GM12873 (cell line): ENCODE measurements around the gene C1QTNF1.

ENCODE experiments used
- TF ChIP-seq, protein P1 (sequence below): IDR thresholded peaks from 2 replicates; pipeline ENCODE4 v1.5.1; 2012; ENCODE audit warnings: low read depth, mild to moderate bottlenecking, moderate library complexity, low read length, control low read depth; ENCODE audit not compliant: insufficient read depth; ENCODE audit errors: missing control alignments

The C1QTNF1 gene

DNA sequence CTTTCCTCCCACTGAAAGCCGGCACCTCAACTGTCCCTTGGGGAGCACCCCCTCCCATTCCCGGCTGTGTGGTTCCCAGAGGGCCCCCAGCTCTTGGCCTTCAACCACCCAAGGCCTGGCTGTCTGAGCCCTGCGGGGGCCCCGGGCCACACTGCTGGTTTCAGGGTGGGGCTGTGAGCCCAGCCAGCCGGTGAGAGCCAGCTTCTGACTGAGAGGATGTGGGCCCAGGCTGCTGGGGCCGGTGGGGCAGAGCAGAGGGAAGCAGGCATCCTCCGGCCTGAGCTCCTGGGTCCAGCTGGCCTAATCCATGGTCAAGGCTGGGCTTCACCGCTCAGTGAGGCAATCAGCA, 43.4 kb upstream of the C1QTNF1 start:
- TF ChIP-seq, protein P1, sequence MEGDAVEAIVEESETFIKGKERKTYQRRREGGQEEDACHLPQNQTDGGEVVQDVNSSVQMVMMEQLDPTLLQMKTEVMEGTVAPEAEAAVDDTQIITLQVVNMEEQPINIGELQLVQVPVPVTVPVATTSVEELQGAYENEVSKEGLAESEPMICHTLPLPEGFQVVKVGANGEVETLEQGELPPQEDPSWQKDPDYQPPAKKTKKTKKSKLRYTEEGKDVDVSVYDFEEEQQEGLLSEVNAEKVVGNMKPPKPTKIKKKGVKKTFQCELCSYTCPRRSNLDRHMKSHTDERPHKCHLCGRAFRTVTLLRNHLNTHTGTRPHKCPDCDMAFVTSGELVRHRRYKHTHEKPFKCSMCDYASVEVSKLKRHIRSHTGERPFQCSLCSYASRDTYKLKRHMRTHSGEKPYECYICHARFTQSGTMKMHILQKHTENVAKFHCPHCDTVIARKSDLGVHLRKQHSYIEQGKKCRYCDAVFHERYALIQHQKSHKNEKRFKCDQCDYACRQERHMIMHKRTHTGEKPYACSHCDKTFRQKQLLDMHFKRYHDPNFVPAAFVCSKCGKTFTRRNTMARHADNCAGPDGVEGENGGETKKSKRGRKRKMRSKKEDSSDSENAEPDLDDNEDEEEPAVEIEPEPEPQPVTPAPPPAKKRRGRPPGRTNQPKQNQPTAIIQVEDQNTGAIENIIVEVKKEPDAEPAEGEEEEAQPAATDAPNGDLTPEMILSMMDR, result no peak

DNA sequence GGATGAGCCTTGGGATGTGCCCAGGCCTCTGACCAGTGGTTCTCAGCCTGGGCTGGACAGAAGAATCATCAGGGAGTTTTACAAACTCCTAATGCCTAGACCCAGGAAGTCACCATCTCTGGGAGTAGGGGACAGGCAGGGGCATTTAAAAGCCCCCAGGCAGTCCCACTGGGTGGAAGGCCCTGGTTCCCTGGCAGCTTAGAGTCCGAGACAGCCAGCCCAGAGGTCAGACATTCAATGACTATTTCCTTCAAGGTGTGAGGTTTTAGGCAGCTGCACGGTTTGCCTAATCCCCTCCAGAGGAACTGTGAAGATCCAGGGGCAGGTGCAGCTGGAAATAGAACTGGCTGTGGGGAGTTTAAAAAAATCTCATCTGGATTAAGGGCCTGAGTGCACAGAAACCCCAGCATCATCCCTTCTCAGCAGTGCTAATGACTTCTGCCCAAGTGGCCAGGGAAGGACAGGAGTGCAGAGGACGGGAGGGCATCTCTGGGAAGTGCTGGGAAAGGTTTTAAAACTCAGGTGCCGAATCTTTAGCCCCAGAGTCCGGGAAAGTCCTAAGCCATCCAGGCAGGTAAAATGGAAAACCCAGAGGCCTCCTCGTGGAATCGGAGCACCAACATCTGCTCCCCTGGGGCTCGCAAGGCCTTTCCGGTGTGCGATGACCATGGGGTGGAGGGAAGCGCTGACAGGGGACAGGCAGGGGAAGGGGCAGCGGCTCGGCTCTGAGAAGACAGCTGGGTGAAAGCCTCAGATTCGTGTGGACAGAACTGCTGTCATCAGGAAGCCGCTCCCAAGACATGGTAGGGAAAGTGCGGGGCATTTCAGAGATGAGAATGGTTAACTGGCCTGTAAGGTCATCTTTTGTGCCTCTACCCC, 42.7 kb upstream of the C1QTNF1 start:
- TF ChIP-seq, protein P1, result no peak

DNA sequence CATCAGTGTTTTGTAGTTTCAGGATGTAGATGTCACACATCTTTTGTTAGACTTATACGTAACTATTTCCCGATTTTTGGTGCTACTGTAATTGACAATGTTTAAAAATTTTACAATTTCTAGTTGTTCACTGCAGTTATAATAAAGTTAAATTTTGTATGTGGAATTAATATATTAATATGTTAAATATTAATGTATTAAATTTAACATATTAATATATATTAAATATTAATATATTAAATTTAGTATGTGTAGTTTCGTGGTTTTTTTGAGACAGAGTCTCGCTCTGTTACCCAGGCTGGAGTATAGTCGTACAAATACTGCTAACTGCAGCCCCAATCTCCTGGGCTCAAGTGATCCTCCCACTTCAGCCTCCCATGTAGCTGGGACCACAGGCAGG, 38.6 kb upstream of the C1QTNF1 start:
- TF ChIP-seq, protein P1, result no peak

DNA sequence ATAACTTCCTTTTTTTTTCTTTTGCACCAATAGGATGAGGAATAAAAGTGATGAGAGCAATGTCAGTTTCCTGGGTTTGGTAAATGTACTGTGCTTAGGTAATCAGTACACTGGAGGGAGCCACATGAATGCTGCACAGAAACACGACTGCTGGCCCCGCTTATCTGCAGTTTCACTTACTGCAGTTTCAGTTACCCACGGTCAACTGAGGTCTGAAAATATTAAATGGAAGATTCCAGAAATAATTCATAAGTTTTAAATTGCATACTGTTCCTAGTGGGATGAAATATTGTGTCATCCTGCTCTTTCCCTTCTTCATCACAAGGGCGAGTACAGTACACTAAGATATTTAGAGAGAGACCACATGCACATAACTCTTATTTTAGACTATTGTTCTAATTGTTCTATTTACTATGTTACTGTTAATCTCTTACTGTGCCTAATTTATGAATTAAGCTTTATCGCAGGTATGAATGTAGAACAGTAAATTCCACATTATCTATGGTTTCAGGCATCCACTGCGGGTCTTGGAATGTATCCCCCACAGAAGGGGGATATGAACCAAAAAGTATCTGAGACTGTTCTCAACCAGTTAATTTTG, 37.8 kb upstream of the C1QTNF1 start:
- TF ChIP-seq, protein P1, result peak; percentile 41

DNA sequence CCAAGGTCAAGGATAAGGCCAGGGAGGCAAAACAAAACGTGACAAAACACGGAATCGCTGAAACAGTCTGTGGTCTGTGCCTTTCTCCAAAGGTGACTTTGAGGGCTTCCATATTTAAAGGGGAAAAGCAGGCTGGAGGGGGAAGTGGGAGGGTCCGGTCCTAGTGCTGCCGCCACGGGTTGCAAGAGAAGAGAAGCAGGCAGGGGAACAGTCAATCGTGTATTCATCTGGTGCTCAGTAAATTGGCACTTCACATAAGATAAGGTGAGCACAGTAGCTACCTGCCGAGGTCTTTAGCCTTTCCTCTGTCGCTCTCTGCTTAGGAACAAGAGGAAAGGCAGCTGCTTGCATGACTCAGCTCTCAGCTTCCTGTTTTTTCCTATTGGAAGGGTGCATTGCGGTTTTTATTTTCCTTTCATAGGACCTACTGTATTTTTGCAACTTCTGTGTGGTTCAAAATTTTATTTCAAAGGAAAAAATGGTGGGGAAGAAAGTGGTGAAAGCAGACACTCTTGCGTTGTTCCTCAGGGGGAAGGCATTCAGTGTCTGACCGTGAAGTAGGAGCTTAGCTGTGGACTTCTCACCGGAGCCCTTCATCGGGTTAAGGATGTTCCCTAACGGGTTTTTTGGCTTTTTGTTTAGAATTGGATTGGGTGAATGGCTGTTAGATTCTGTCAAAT, 37.2 kb upstream of the C1QTNF1 start:
- TF ChIP-seq, protein P1, result no peak

DNA sequence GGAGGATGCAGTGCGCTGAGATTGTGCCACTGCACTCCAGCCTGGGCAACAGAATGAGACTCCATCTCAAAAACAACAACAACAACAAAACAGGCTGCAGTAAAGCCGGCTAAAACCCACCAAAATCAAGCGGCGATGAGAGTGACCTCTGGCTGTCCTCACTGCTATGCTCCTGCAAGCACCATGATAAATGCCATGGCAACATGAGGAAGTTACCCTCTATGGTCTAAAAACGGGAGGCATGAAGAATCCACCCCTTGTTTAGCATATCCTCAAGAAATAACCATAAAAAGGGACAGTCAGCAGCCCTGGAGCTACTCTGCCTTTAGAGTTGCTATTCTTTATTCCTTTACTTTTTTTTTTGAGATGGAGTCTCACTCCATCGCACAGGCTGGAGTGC, 35.8 kb upstream of the C1QTNF1 start:
- TF ChIP-seq, protein P1, result no peak

DNA sequence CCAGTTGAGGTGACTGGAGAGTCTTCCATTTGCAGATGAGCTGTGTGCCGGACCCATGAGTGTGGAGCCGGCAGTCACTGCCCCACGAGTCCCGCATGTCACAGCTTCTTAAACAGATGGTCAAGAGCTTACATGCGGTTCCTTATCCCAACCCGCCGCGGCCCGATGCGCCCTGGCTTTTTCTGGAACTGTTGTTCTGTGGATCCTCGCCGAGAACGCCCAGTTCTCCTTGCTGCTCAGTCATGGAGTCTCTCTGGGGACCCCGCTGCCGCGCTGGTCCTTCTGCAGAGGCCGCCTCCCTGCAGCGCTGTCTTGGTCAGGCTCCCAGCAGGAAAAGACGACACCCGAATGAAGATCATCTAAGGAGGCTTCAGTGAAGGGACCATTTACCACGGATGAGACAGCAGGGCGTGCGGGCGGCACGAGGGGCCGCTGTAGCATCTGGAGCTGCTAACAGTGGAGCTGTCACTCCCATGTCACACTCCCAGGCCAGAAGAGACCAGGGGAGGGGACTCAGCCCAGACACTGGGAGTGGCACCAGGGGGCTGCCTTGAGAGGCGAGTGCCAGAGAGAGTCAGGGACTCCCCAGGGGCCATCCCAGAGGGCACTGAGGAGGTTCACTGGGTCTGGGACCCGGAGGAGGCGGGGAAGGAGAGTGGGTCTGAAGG, 33.5 kb upstream of the C1QTNF1 start:
- TF ChIP-seq, protein P1, result no peak
